SJCRH30 (cell line): ENCODE results near the gene WAS. TPM values are rescaled to one million over a fixed set of nuclear protein-coding genes. Genes with fewer than 3 reads are reported as not detected.
A peak's percentile ranks its signal among the peaks of the same experiment; 100 is the strongest.

Experiments used
- DNase-seq, 2 experiments: peaks; one replicate each; pipeline ENCODE4 v3.0.0-alpha.2; 2015 to 2020
- H3K27ac ChIP-seq: fragments of 250-450 bp; sonication (Bioruptor Pico); 2 replicates; pipeline ENCODE4 v1.5.1; 2020; ENCODE audit warnings: mild to moderate bottlenecking, moderate library complexity
- H3K27me3 ChIP-seq: fragments of 250-450 bp; sonication (Bioruptor Pico); 2 replicates; pipeline ENCODE4 v1.5.1; 2020; ENCODE audit warnings: mild to moderate bottlenecking, moderate library complexity
- H3K36me3 ChIP-seq: fragments of 250-450 bp; sonication (Bioruptor Pico); 2 replicates; pipeline ENCODE4 v1.5.1; 2020; ENCODE audit warnings: mild to moderate bottlenecking, moderate library complexity
- H3K4me1 ChIP-seq: fragments of 250-450 bp; sonication (Bioruptor Pico); 2 replicates; pipeline ENCODE4 v1.5.1; 2020; ENCODE audit warnings: mild to moderate bottlenecking, moderate library complexity
- H3K4me3 ChIP-seq: fragments of 250-450 bp; sonication (Bioruptor Pico); 2 replicates; pipeline ENCODE4 v1.5.1; 2020; ENCODE audit warnings: mild to moderate bottlenecking, moderate library complexity
- H3K9me3 ChIP-seq: fragments of 250-450 bp; sonication (Bioruptor Pico); replicated peaks from 2 replicates; pipeline ENCODE4 v1.5.1; 2020; ENCODE audit warnings: mild to moderate bottlenecking, moderate library complexity
- total RNA-seq: library from RNA; depleted of rRNA; stranded (reverse); fragments of >200 nt; shearing (Covaris generic); gene quantifications from 2 replicates; pipeline ENCODE4 v1.2.3, GENCODE V29; 2014

Gene WAS
- total RNA-seq, 1 experiment from 2014 or later = not detected

DNA sequence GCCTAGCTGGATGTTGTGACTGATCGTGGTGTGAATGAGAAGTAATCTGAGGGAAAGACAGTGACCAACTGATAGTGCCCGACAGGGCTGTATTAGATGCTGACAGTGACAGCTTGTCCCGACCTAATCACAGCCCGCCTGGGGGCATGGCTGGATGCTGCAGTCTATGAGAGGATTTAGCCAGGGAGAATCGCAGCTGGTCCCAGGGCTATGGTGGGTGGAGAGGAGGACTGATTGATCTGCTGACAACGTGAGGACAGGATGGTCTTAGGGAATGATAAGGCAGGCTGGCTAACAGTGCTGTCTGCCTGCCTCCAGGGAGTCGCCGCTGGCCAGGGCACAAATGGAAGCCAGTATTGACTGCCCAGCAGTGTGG, 12.3 kb downstream of the WAS start:
- no peaks in the 10 kb centered on the region for H3K27me3 ChIP-seq
- H3K36me3 ChIP-seq = no peaks in the 10 kb centered on the region
- no peaks in the 10 kb centered on the region for H3K9me3 ChIP-seq
- peak; percentile 9 to 27 for DNase-seq
- peak overlapping the region; percentile 74 for H3K27ac ChIP-seq
- peak overlapping the region; percentile 67 for H3K4me3 ChIP-seq
- H3K4me1 ChIP-seq = no peaks in the 10 kb centered on the region

DNA sequence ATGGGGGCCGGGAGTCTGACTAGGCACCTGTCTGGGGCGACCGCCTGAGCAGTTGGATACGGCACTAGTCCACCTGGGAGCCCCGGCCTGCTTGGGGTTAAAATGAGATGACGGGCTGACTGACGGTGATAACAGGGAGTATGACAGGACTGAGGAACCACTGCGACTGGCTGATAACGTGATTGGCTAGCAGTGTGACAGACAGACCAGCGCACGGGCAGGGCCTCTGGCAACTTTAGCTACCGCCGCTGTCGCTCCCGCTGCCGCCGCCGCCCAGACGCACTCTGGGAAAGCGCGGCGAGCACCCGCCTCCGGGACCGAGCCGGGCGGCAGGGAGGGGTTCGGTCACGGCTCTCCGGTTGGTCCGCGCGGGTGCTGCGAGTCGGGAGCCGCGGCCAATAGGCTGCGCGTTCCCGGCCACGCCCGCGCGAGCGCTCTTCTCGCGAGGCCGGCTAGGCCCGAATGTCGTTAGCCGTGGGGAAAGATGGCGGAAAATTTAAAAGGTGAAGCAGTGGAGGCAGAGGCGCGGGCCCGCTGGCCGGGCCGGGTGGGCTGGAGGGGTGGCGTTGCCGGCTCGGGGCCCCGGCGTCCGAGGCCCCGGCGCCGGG, 12.8 kb downstream of the WAS start, which contains the start of gene SUV39H1:
Gene SUV39H1, plus strand, starts transcription at position 434 of the 608 bp plus-strand sequence. Its CDS starts 51 bp downstream, at position 485.
- Histone ChIP-seq H3K9me3 (no peaks in the 10 kb centered on the region), H3K36me3 (no peaks in the 10 kb centered on the region), H3K4me1 (no peaks in the 10 kb centered on the region), H3K27ac (peak within 1 kb of the TSS; percentile 74), H3K4me3 (peak within 1 kb of the TSS; percentile 67), H3K27me3 (no peaks in the 10 kb centered on the region)
- DNase-seq = peak; percentile 76 to 79

DNA sequence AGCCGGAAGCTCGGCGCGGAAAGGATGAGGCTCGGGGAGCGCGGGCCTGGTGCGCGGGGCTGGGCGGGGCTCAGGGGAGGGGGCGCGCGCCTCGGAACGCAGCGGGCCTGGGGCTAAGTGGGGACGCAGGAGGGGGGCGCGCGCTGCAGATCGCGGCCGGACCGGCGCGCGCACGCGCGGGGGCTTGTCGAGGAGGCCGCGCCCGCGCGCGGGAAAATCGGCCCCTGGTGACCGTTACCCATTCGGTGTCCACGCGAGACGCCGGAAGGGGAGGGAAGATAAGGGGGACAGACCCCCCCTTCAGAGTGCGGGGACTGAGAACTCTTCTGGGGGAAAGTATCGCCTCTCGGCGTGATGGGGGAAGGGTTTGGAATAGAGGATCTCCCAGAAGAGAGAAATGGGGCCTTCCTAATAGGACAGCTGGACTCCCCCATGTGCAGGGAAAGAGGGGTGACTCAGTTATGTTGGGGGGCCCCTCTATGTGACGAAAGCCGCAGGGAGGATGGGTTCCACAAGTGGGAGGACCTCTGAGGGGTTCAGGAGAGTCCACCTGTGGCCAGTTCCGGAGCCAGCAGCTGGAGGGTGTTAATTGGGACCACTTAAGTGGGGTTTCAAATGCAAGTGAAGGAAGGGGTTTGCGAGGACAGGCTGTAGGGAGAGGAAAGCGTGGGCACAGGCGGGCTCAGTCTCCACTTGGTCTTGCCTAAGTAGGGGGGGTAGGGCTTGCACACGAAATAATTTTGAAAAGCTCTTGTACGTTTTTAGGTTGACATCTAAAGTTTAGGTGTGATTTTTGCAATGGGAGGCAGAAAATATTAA, 13.5 kb downstream of the WAS start:
- H3K36me3 ChIP-seq = no peaks in the 10 kb centered on the region
- DNase-seq = peak; percentile 74 to 77
- H3K27me3 ChIP-seq = no peaks in the 10 kb centered on the region
- peak overlapping the region; percentile 67 for H3K4me3 ChIP-seq
- H3K9me3 ChIP-seq = no peaks in the 10 kb centered on the region
- H3K27ac ChIP-seq = peak overlapping the region; percentile 74
- no peaks in the 10 kb centered on the region for H3K4me1 ChIP-seq

DNA sequence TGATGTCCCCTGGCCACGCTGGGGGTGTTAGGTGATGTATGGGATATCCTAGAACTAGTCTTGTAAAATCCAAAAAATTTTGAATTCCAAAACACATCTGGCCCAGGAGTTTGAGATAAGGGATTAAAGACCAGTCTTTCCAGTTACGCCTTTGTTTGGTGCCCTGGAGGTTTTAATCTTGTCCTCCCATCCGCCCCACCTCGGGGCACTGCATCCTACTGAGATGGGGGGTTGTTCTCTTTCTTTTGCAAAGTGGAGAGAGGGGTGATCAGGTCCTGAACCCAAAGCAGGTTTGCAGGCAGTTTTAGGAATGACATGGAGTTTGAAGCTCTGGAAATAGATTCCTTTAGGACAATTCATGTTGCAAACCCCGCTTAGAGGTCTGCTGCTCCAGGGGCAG, 14.7 kb downstream of the WAS start:
- no peaks in the 10 kb centered on the region for H3K4me1 ChIP-seq
- no peak overlapping the region for H3K4me3 ChIP-seq
- H3K36me3 ChIP-seq = no peaks in the 10 kb centered on the region
- no peaks in the 10 kb centered on the region for H3K27me3 ChIP-seq
- H3K9me3 ChIP-seq = no peaks in the 10 kb centered on the region
- H3K27ac ChIP-seq = no peak overlapping the region
- no peak for DNase-seq

DNA sequence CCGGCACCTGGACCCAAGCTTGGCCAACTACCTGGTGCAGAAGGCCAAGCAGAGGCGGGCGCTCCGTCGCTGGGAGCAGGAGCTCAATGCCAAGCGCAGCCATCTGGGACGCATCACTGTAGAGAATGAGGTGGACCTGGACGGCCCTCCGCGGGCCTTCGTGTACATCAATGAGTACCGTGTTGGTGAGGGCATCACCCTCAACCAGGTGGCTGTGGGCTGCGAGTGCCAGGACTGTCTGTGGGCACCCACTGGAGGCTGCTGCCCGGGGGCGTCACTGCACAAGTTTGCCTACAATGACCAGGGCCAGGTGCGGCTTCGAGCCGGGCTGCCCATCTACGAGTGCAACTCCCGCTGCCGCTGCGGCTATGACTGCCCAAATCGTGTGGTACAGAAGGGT, 16.6 kb downstream of the WAS start:
- DNase-seq = no peak
- H3K36me3 ChIP-seq = no peaks in the 10 kb centered on the region
- H3K27me3 ChIP-seq = no peaks in the 10 kb centered on the region
- no peaks in the 10 kb centered on the region for H3K4me1 ChIP-seq
- H3K4me3 ChIP-seq = no peak overlapping the region
- no peak overlapping the region for H3K27ac ChIP-seq
- H3K9me3 ChIP-seq = no peaks in the 10 kb centered on the region

DNA sequence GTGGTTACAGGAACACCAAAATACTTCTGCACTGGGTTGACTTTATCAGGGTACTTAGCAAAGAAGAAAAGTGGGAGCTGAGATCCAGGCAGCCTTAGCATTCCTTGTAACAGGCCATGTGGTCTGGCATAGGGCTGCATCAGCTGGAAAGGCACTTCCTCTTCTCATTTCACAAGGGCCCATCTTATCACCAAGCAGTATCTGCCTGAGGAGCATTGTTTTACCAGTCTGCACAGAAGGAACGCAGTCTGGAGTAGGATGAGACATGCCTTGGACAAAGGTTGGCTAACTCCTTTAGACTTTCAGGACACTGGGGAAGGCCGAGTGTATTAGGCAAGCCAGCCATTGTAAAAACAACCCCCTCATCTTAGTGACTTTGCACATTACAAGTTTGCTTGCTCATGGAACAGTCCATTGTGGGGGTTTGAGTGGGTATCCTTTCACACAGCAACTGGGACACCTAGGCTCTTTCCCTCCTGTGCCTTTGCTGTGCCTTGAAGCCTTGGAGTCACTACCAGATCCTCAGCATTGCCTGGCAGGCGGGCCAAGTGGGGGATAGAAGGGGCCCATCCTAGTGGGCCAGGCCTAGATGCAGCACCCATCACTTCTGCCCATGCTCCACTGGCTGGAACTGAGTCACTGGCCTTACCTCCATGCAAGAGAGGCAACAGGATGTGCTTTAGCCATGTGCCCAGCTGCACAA, 17.5 kb downstream of the WAS start:
- Histone ChIP-seq H3K4me3 (no peak overlapping the region), H3K27me3 (no peaks in the 10 kb centered on the region)

DNA sequence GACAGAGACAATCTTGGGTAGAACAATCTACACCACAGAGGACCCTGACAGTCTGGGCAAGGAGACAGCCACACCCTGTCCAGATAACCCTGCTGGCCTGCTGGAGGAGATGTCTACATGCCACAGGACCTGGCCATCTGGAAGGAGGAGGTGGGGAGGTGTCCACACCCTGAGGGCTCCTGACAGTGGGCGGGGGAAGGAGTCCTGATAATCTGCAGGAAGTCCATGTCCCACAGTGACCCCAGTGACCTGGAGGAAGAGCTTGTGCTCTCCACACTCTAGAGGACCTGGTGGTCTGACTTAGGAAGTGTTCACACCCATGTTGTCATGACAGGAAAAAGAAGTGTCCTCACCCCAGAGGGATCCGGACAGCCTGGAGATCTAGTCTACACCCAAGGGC, 18.4 kb downstream of the WAS start:
- Histone ChIP-seq H3K36me3 (no peaks in the 10 kb centered on the region), H3K4me3 (no peak overlapping the region), H3K4me1 (no peaks in the 10 kb centered on the region), H3K27ac (no peak overlapping the region), H3K9me3 (no peaks in the 10 kb centered on the region), H3K27me3 (no peaks in the 10 kb centered on the region)
- DNase-seq = no peak

More for the DNA sequence above, 17.5 kb downstream of the WAS start:
- no peaks in the 10 kb centered on the region for H3K4me1 ChIP-seq
- no peaks in the 10 kb centered on the region for H3K9me3 ChIP-seq
- H3K27ac ChIP-seq = no peak overlapping the region
- DNase-seq = no peak
- H3K36me3 ChIP-seq = no peaks in the 10 kb centered on the region

DNA sequence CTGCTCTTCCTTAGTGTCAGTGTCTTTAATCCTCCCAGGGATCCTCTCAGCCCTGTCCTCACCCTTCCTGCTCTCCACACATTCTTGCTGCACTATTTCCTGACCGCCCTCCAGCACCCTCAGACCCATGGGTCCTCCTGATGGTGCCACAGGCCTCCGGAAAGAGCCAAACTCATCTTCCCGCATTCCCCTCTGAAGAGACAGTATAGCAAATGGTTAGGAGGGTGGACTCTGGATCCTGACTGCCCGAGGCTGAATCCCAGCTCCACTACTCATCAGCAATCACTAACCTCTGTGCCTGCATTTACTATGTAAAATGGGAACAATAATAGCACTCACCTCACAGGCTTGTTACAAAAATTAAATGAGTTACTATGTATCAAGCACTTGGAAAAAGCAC, 19.1 kb downstream of the WAS start:
- no peak for DNase-seq
- H3K27me3 ChIP-seq = no peaks in the 10 kb centered on the region
- H3K9me3 ChIP-seq = no peaks in the 10 kb centered on the region
- H3K36me3 ChIP-seq = no peaks in the 10 kb centered on the region
- H3K4me1 ChIP-seq = no peaks in the 10 kb centered on the region
- H3K4me3 ChIP-seq = no peak overlapping the region
- no peak overlapping the region for H3K27ac ChIP-seq

DNA sequence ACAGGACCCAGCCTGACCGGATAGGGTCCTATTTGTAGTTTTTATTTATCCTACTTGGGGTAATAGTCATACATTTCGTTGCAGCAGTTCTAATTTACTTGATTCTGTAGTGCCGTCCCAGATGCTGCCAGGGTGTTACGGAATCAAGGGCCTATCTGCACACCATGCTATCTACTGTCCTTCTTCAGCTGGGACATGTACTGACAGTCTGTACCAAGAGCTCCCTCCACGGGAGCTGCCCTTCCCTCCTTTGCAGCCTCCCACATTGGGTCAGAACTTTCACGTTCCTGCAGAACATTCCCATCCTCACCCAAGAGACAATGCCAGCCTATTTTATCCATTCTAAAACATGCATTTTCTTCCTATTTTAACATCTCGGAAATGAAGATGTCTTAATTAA, 19.6 kb downstream of the WAS start:
- no peaks in the 10 kb centered on the region for H3K36me3 ChIP-seq
- no peak for DNase-seq

DNA sequence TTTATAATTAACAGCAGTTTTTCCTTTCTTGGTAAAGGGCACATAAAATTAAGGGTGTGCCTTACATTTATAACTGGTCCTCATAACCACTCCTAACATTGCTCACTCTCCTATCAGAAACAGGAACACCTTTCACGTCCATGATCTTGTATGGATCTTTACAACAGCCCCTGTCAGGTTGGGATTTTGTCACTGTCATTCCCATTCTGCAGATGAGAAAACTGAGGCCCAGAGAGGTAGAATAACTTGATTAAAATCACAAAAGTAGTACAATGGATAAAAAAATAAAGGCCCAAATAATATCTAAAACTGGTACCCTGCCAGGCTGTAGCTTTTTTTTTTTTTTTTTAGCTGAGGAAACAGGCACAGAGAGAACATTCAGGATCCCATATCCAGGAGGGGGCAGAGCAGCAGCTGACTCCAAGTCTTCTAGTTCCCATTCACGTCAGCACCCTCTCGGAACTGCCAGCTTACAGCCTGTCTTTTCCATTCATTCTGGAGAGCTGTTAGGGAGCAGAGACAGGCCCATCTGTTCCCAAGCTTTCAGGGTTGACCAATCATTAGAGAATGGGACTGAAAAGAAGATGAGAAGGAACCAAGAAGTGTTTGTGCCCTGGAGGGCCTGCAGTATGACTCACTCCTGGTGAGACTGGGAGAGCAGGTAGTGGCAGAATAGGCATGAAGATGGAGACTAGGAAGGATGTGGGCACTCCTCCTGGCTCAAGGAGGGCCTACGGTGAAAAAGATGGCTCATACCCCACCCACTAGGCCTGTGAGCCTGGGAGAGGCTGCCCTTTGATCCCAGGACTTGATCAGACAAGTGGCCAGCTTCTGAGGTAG, 20.3 kb downstream of the WAS start:
- H3K9me3 ChIP-seq = no peaks in the 10 kb centered on the region
- H3K27me3 ChIP-seq = no peaks in the 10 kb centered on the region
- H3K27ac ChIP-seq = no peak overlapping the region
- no peak for DNase-seq
- H3K4me3 ChIP-seq = no peak overlapping the region
- H3K36me3 ChIP-seq = no peaks in the 10 kb centered on the region
- H3K4me1 ChIP-seq = no peaks in the 10 kb centered on the region

More for the DNA sequence above, 19.6 kb downstream of the WAS start:
- no peaks in the 10 kb centered on the region for H3K9me3 ChIP-seq
- no peak overlapping the region for H3K27ac ChIP-seq
- no peaks in the 10 kb centered on the region for H3K4me1 ChIP-seq
- no peaks in the 10 kb centered on the region for H3K27me3 ChIP-seq
- no peak overlapping the region for H3K4me3 ChIP-seq

DNA sequence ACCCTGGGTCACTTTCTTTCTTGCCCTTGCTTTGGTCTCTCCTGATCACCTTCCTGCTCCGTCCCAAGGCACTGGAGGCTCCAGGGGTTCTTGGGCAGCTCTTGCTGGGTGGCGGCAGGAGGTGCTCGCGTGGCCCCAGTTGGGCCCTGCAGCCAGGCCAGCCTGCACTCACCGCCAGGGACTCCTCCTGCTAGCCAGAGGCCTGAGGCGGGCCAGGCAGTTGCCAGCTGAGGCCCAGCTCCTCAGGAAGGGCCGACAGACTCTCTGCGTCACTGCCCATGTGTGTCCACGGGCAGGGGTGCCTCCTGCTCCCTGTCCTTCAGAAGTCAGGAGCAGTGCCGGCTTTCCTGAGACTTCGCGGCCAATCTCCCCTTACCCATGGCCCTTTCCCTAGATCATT, 22.3 kb downstream of the WAS start:
- Histone ChIP-seq H3K9me3 (no peaks in the 10 kb centered on the region), H3K36me3 (no peaks in the 10 kb centered on the region), H3K27me3 (no peaks in the 10 kb centered on the region), H3K27ac (no peak overlapping the region), H3K4me1 (no peaks in the 10 kb centered on the region), H3K4me3 (no peak overlapping the region)
- no peak for DNase-seq

DNA sequence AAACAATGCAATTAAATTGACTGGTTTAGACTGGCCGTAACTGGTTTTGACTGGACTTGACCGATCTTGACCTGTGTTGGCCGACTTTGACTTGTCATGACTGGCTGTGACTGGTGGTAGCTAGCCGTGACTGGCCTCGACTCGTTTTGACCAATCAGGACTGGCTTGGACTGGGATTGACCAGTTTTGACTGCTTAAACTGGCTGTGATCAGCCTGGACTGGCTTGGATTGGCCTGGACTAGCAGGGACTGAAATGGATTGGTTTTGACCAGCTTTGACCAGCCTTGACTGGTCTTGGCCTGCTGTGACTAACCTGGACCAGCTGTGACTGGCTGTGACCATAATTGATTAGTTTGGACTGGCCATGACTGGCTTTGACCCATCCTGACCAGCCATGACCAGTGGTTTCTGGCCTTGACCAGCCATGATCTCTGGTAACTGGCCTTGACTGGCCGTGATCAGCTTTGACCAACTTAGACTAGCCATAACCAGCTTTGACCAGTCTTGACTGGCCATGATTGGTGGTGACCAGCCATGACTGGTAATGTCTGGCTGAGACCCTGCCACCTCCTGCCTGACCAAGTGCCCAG, 26.0 kb downstream of the WAS start:
- Histone ChIP-seq H3K4me3 (no peak overlapping the region), H3K27ac (no peak overlapping the region)
- no peak for DNase-seq

DNA sequence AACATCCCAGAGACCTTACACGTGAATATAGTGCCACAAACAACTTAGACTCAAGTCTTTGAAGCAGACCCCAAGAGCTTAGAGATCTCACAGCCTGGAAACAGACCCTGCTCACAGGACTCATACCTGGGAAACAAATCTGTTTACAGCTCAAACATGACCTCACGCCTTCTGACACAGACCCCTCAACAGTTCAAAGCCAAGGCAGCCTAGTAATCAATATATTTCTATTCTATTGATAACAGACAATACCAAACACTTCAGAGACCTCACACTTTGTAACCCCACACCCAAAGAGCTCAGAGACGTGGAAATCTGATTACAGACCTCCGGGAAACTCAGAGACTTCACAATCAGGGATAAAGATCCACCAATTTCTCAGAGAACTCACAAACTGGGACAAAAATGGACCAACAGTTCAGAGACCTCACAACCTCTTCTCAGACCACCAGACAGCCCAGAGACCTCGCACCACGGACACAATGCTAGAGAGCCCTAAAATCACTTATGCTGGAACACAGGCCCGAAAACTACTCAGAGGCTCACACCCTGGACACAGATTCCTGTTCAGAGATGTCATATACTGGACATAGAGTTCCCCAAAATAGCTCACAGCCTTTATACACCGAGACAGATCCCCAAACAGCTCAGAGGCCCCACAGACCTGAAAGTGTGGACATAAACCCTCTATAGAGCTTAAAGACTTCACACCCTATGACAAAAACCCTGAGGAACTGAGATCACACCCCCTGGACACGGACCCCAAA, 27.7 kb downstream of the WAS start:
- Histone ChIP-seq H3K27me3 (no peaks in the 10 kb centered on the region), H3K4me3 (no peak overlapping the region), H3K36me3 (no peaks in the 10 kb centered on the region), H3K4me1 (no peaks in the 10 kb centered on the region), H3K9me3 (no peaks in the 10 kb centered on the region), H3K27ac (no peak overlapping the region)
- DNase-seq = no peak

More for the DNA sequence above, 26.0 kb downstream of the WAS start:
- Histone ChIP-seq H3K4me1 (no peaks in the 10 kb centered on the region), H3K9me3 (no peaks in the 10 kb centered on the region), H3K36me3 (no peaks in the 10 kb centered on the region), H3K27me3 (no peaks in the 10 kb centered on the region)
